GM23338 (cell line): ENCODE measurements around the gene SENP6. TPM values are rescaled to one million over a fixed set of nuclear protein-coding genes. Genes with fewer than 3 reads are reported as not detected.
"Not testable (repeated sequence)": the region's sequence is repeated elsewhere in the genome, so short reads cannot be mapped to it uniquely, and the experiment has no call there.

Source experiments
- ATAC-seq: fragments of 200-7000 bp; cut with Tn5 transposase; 3 replicates; pipeline ENCODE4 v1.9.1; 2020
- DNase-seq: peaks from one replicate; pipeline ENCODE4 v3.0.0-alpha.2; 2015; ENCODE audit warnings: low spot score
- H2AFZ ChIP-seq: fragments of 200-600 bp; sonication (generic); 2 replicates; pipeline ENCODE4 v1.8.0; 2016; ENCODE audit warnings: antibody characterized with exemption, mild to moderate bottlenecking, moderate library complexity
- H3F3A ChIP-seq: fragments of 200-600 bp; sonication (generic); replicated peaks from 2 replicates; pipeline ENCODE4 v1.8.0; 2017; ENCODE audit warnings: antibody characterized with exemption, mixed run types, low read depth
- H3K27ac ChIP-seq: fragments of 200-600 bp; sonication (generic); 2 replicates; pipeline ENCODE4 v1.6.1; 2016; ENCODE audit warnings: low read depth
- H3K27me3 ChIP-seq: fragments of 200-600 bp; sonication (generic); 2 replicates; pipeline ENCODE4 v1.8.0; 2016; ENCODE audit warnings: mild to moderate bottlenecking, mixed run types, moderate library complexity; ENCODE audit not compliant: insufficient read depth
- H3K36me3 ChIP-seq: fragments of 200-600 bp; sonication (generic); 2 replicates; pipeline ENCODE4 v1.8.0; 2016; ENCODE audit warnings: mild to moderate bottlenecking; ENCODE audit not compliant: insufficient read depth
- H3K4me1 ChIP-seq: fragments of 200-600 bp; sonication (generic); 2 replicates; pipeline ENCODE4 v1.8.0; 2016; ENCODE audit warnings: mild to moderate bottlenecking, moderate library complexity; ENCODE audit not compliant: insufficient read depth
- H3K4me2 ChIP-seq: fragments of 200-600 bp; sonication (generic); 2 replicates; pipeline ENCODE4 v1.7.1; 2017; ENCODE audit warnings: mixed run types
- H3K4me3 ChIP-seq: fragments of 200-600 bp; sonication (generic); 2 replicates; pipeline ENCODE4 v1.6.1; 2016; ENCODE audit warnings: mixed run types
- H3K79me2 ChIP-seq: fragments of 200-600 bp; sonication (generic); replicated peaks from 2 replicates; pipeline ENCODE4 v1.8.0; 2017; ENCODE audit warnings: mild to moderate bottlenecking; ENCODE audit not compliant: insufficient read depth
- H3K9me2 ChIP-seq: fragments of 200-600 bp; sonication (generic); 2 replicates; pipeline ENCODE4 v1.8.0; 2017; ENCODE audit not compliant: insufficient read depth
- H4K20me1 ChIP-seq: fragments of 200-600 bp; sonication (generic); replicated peaks from 2 replicates; pipeline ENCODE4 v1.8.0; 2017; ENCODE audit warnings: mild to moderate bottlenecking; ENCODE audit not compliant: insufficient read depth
- H3K27ac Mint-ChIP-seq: 2 replicates; pipeline ENCODE4 v1.8.0; 2020; ENCODE audit warnings: inconsistent platforms, mild to moderate bottlenecking, moderate library complexity, mixed read lengths
- H3K27me3 Mint-ChIP-seq: 3 replicates; pipeline ENCODE4 v1.8.0; 2022; ENCODE audit warnings: low read depth, mild to moderate bottlenecking, moderate library complexity, mixed read lengths, inconsistent platforms; ENCODE audit not compliant: insufficient read depth, poor library complexity
- H3K36me3 Mint-ChIP-seq: 3 replicates; pipeline ENCODE4 v1.8.0; 2021; ENCODE audit warnings: low read depth, mild to moderate bottlenecking, inconsistent platforms, moderate library complexity, mixed read lengths
- H3K4me1 Mint-ChIP-seq: 3 replicates; pipeline ENCODE4 v1.8.0; 2020; ENCODE audit warnings: mild to moderate bottlenecking, inconsistent platforms, mixed read lengths
- H3K4me3 Mint-ChIP-seq: 3 replicates; pipeline ENCODE4 v1.8.0; 2021; ENCODE audit warnings: moderate library complexity, mild to moderate bottlenecking, inconsistent platforms, mixed read lengths
- H3K9me3 Mint-ChIP-seq: 3 replicates; pipeline ENCODE4 v1.8.0; 2020; ENCODE audit warnings: moderate library complexity, mild to moderate bottlenecking, inconsistent platforms, mixed read lengths
- CREB1 ChIP-seq: fragments of 250-450 bp; sonication (Bioruptor Pico); IDR thresholded peaks from 2 replicates; pipeline ENCODE4 v1.5.0; 2020; ENCODE audit warnings: low read depth, mild to moderate bottlenecking, moderate library complexity
- ETS1 ChIP-seq: IDR thresholded peaks from 2 replicates; pipeline ENCODE4 v1.6.1; 2016; ENCODE audit warnings: antibody characterized with exemption
- EZH2 ChIP-seq: fragments of 200-600 bp; sonication (generic); IDR thresholded peaks from one replicate; pipeline ENCODE4 v1.8.0; 2017; ENCODE audit warnings: antibody characterized with exemption, mild to moderate bottlenecking, low read depth; ENCODE audit not compliant: unreplicated experiment
- EZH2phosphoT487 ChIP-seq: fragments of 200-600 bp; sonication (generic); IDR thresholded peaks from one replicate; pipeline ENCODE4 v1.8.1; 2018; ENCODE audit warnings: antibody characterized with exemption; ENCODE audit not compliant: unreplicated experiment
- JUNB ChIP-seq: IDR thresholded peaks from one replicate; pipeline ENCODE4 v1.6.1; 2016; ENCODE audit warnings: antibody characterized with exemption; ENCODE audit not compliant: unreplicated experiment
- POLR2AphosphoS5 ChIP-seq: IDR thresholded peaks from 2 replicates; pipeline ENCODE4 v1.6.1; 2016; ENCODE audit warnings: antibody characterized with exemption, low read depth
- STAT1 ChIP-seq: IDR thresholded peaks from one replicate; pipeline ENCODE4 v1.6.1; 2016; ENCODE audit warnings: antibody characterized with exemption; ENCODE audit not compliant: unreplicated experiment
- ZNF114 ChIP-seq: fragments of 250-450 bp; sonication (Bioruptor Pico); IDR thresholded peaks from 2 replicates; pipeline ENCODE4 v1.5.0; 2020; ENCODE audit warnings: mild to moderate bottlenecking, moderate library complexity
- ZNF331 ChIP-seq: fragments of 250-450 bp; sonication (Bioruptor Pico); IDR thresholded peaks from 2 replicates; pipeline ENCODE4 v1.5.0; 2020; ENCODE audit warnings: low read depth, mild to moderate bottlenecking, moderate library complexity
- polyA plus RNA-seq: library from polyadenylated mRNA; unstranded; fragments of >200 nt; fragmentation: Nextera tagmentation; extraction: Ambion mirVana; gene quantifications from 2 replicates; pipeline ENCODE4 v1.2.1, GENCODE V29; 2016
- total RNA-seq: library from RNA; depleted of rRNA; stranded (reverse); fragments of >200 nt; shearing (Covaris generic); gene quantifications from 2 replicates; pipeline ENCODE4 v1.2.3, GENCODE V29; 2014
- TF ChIP-seq, protein P1 (sequence below), 2 experiments: fragments of 200-600 bp in 1 of 2; sonication (generic) in 1 of 2; conservative IDR thresholded peaks; 2 replicates each; pipeline versions ENCODE4 v1.5.1 to v1.6.1; 2016 to 2017; ENCODE audit warnings: antibody characterized with exemption in 2 of 2, low read depth in 2 of 2, mild to moderate bottlenecking in 2 of 2, moderate library complexity in 1 of 2
- TF ChIP-seq, protein P2 (sequence below): IDR thresholded peaks from one replicate; pipeline ENCODE4 v1.6.1; 2018; ENCODE audit warnings: antibody characterized with exemption; ENCODE audit not compliant: unreplicated experiment

Gene SENP6
- total and polyA plus RNA-seq, 2 experiments from 2014 or later = 66.6 to 114 TPM

GRCh38 chr6:75687535-75687934 is 85.9 kb downstream of the SENP6 start:
- H3K79me2 ChIP-seq = peaks cover 40% of the 10 kb centered on the region
- H3K9me3 Mint-ChIP-seq, H3K27ac ChIP-seq, H3K4me3 Mint-ChIP-seq, H3K4me3 ChIP-seq, H2AFZ ChIP-seq, H4K20me1 ChIP-seq, H3K27me3 ChIP-seq, H3F3A ChIP-seq, H3K9me2 ChIP-seq: not testable (repeated sequence)
- H3K4me2 ChIP-seq = 0 out of 2 replicates have a peak overlapping the region, but pooled peaks have one; percentile 16
- Mint-ChIP-seq H3K36me3 (peaks cover 80% of the 10 kb centered on the region), H3K4me1 (peaks cover 25% of the 10 kb centered on the region), H3K27ac (peak overlapping the region; percentile 78), H3K27me3 (peaks cover 10% of the 10 kb centered on the region)
- DNase-seq = peak; percentile 18
- TF ChIP-seq, protein P1, sequence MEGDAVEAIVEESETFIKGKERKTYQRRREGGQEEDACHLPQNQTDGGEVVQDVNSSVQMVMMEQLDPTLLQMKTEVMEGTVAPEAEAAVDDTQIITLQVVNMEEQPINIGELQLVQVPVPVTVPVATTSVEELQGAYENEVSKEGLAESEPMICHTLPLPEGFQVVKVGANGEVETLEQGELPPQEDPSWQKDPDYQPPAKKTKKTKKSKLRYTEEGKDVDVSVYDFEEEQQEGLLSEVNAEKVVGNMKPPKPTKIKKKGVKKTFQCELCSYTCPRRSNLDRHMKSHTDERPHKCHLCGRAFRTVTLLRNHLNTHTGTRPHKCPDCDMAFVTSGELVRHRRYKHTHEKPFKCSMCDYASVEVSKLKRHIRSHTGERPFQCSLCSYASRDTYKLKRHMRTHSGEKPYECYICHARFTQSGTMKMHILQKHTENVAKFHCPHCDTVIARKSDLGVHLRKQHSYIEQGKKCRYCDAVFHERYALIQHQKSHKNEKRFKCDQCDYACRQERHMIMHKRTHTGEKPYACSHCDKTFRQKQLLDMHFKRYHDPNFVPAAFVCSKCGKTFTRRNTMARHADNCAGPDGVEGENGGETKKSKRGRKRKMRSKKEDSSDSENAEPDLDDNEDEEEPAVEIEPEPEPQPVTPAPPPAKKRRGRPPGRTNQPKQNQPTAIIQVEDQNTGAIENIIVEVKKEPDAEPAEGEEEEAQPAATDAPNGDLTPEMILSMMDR (conservative IDR thresholded peaks at IDR 0.05; ENCODE audit: low read depth in 2 of 2) = peak; percentile 30 to 38; a peak in 3 of 4 replicates
- peaks cover 17% of the 10 kb centered on the region for H3K4me1 ChIP-seq
- H3K36me3 ChIP-seq = peaks cover 17% of the 10 kb centered on the region
- ATAC-seq = peak; percentile 57

DNA sequence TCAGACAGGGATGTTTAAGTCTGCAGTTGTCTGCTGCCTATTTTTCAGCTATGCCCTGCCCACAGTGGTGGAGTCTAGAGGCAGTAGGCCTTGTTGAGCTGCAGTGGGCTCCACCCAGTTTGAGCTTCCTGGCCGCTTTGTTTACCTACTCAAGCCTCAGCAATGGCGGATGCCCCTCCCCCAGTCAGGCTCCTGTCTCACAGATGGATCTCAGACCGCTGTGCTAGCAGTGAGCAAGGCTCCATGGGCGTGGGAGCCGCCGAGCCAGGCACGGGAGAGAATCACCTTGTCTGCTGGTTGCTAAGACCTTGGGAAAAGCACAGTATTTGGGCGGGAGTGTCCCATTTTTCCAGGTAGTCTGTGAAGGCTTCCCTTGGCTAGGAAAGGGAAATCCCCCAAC is 86.3 kb downstream of the SENP6 start:
- H3K4me1 ChIP-seq = peaks cover 17% of the 10 kb centered on the region
- ATAC-seq, H3K9me3 Mint-ChIP-seq, H2AFZ ChIP-seq, H3K9me2 ChIP-seq, H3K27me3 ChIP-seq, H3F3A ChIP-seq, H4K20me1 ChIP-seq, H3K4me3 ChIP-seq, H3K27ac ChIP-seq, H3K4me3 Mint-ChIP-seq: not testable (repeated sequence)
- 0 out of 2 replicates have a peak overlapping the region, but pooled peaks have one; percentile 16 for H3K4me2 ChIP-seq
- Mint-ChIP-seq H3K27ac (peak overlapping the region; percentile 78), H3K4me1 (peaks cover 25% of the 10 kb centered on the region), H3K36me3 (peaks cover 78% of the 10 kb centered on the region), H3K27me3 (peaks cover 11% of the 10 kb centered on the region)
- peaks cover 36% of the 10 kb centered on the region for H3K79me2 ChIP-seq
- H3K36me3 ChIP-seq = peaks cover 13% of the 10 kb centered on the region
- DNase-seq = peak; percentile 52

DNA sequence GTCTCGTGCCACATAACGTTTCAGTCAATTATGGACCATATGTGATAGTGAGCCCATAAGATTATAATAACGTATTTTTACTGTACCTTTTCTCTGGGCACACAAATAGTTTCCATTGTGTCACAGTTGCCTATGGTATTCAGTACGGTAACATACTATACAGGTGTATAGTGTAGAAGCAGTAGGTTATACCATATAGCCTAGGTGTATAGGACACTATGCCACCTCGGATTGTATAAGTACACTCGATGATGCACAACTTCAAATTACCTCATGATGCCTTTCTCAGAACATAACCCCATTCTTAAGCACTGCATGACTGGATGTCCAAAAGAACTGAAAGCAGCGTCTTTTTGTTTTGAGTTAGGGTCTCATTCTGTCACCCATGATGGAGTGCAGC is 87.9 kb downstream of the SENP6 start:
- ATAC-seq (no peak), DNase-seq (no peak)
- TF ChIP-seq CREB1 = no peak
- no peak for TF ChIP-seq ZNF114 (CRISPR knock-in tag)
- no peak for TF ChIP-seq ZNF331
- TF ChIP-seq, protein P2, sequence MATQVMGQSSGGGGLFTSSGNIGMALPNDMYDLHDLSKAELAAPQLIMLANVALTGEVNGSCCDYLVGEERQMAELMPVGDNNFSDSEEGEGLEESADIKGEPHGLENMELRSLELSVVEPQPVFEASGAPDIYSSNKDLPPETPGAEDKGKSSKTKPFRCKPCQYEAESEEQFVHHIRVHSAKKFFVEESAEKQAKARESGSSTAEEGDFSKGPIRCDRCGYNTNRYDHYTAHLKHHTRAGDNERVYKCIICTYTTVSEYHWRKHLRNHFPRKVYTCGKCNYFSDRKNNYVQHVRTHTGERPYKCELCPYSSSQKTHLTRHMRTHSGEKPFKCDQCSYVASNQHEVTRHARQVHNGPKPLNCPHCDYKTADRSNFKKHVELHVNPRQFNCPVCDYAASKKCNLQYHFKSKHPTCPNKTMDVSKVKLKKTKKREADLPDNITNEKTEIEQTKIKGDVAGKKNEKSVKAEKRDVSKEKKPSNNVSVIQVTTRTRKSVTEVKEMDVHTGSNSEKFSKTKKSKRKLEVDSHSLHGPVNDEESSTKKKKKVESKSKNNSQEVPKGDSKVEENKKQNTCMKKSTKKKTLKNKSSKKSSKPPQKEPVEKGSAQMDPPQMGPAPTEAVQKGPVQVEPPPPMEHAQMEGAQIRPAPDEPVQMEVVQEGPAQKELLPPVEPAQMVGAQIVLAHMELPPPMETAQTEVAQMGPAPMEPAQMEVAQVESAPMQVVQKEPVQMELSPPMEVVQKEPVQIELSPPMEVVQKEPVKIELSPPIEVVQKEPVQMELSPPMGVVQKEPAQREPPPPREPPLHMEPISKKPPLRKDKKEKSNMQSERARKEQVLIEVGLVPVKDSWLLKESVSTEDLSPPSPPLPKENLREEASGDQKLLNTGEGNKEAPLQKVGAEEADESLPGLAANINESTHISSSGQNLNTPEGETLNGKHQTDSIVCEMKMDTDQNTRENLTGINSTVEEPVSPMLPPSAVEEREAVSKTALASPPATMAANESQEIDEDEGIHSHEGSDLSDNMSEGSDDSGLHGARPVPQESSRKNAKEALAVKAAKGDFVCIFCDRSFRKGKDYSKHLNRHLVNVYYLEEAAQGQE = no peak
- TF ChIP-seq ETS1 = no peak
- TF ChIP-seq, protein P1 (conservative IDR thresholded peaks at IDR 0.05; ENCODE audit: low read depth in 2 of 2) = no peak
- TF ChIP-seq STAT1 = no peak
- no peak for TF ChIP-seq EZH2phosphoT487
- no peak for TF ChIP-seq POLR2AphosphoS5
- no peak for TF ChIP-seq JUNB
- TF ChIP-seq EZH2 = no peak
- H3K36me3 ChIP-seq = peaks cover 9% of the 10 kb centered on the region; the same call in 1 of the 2 replicates
- no peak overlapping the region for H2AFZ ChIP-seq
- peaks cover 6% of the 10 kb centered on the region; the same call in 1 of the 2 replicates for H4K20me1 ChIP-seq
- no peaks in the 10 kb centered on the region for H3F3A ChIP-seq
- peaks cover 17% of the 10 kb centered on the region for H3K4me1 ChIP-seq
- H3K27ac Mint-ChIP-seq = no peak overlapping the region
- H3K4me2 ChIP-seq = no peak overlapping the region
- peaks cover 9% of the 10 kb centered on the region for H3K27me3 Mint-ChIP-seq
- H3K4me3 Mint-ChIP-seq = no peak overlapping the region
- no peaks in the 10 kb centered on the region for H3K27me3 ChIP-seq
- H3K9me3 Mint-ChIP-seq = no peaks in the 10 kb centered on the region
- H3K4me1 Mint-ChIP-seq = peaks cover 25% of the 10 kb centered on the region
- no peaks in the 10 kb centered on the region for H3K9me2 ChIP-seq
- H3K27ac ChIP-seq = no peak overlapping the region
- peaks cover 19% of the 10 kb centered on the region for H3K79me2 ChIP-seq
- no peak overlapping the region for H3K4me3 ChIP-seq
- peaks cover 66% of the 10 kb centered on the region for H3K36me3 Mint-ChIP-seq
